Measurements from ENCODE around the gene TSC22D4. TPM values are rescaled to one million over a fixed set of nuclear protein-coding genes. Genes with fewer than 3 reads are reported as not detected.
"Not testable (repeated sequence)": the region's sequence is repeated elsewhere in the genome, so short reads cannot be mapped to it uniquely, and the experiment has no call there.

The TSC22D4 gene
- total RNA-seq, 2 experiments from 2014 or later = 34.6 to 36.5 TPM

DNA sequence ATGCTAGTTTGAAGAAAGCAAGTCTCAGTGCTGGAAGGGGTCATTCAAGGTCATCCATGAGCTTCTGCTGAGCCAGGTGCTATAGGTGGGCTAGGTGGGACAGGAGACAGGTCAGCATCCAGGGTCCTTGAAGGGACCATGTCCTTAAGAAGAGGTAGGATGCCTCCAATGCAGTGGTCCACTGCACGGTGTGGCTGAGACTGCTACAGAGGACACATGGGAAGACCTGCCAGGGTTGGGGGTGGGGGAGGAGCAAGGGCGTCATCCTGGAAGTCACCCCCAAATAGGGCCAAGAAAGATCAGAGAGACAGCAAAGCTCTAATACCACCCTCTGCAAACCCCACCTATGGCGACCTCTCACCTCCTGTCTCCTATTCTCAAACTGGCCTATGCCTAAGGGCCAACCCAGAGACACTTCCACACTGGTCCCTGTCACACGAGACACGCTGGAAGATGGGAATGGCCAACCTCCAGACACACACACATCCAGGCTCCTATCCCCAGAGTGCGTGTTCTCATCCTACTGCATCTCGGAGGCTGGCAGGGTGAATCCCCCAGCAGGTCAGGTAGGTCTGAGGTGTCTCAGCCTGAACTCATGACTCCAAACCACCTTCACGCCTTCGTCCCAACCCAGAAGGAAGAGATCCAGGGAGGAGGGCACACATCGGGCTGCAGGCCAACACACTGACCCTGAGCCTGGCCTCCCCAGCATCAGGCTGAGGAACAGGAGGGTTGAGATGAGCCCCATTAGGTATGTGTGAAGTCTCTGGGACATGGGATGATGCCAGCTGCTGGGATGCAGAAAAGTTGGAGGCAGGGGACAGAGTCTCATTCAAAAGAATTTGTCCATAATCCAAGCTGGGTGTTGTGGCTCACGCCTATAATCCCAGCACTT lies 37.1 kb downstream of the TSC22D4 start:
- DNase-seq (peak in 1 of 14 experiments; percentile 27), ATAC-seq (ENCODE audit: poor library complexity) (no peak)
- H3K27me3 ChIP-seq (ENCODE audit: control insufficient read depth in 1 of 2, insufficient read depth in 2 of 2, low read length in 2 of 2) = no peaks in the 10 kb centered on the region
- no peaks in the 10 kb centered on the region for H3K9me3 Mint-ChIP-seq
- intact Hi-C loops (cut with DNase I, micrococcal nuclease) = no loop called here
- peaks cover 21% of the 10 kb centered on the region for H3K4me1 ChIP-seq (ENCODE audit: insufficient read depth, low read length)
- CTCF ChIA-PET = no interaction called here
- no peaks in the 10 kb centered on the region for H3K36me3 ChIP-seq (ENCODE audit: insufficient read depth, low read length)
- no peaks in the 10 kb centered on the region for H3K36me3 Mint-ChIP-seq (ENCODE audit: low read depth)
- no peak overlapping the region for H3K4me3 ChIP-seq (ENCODE audit: low read length)
- no peaks in the 10 kb centered on the region for H3K9me3 ChIP-seq (ENCODE audit: control insufficient read depth in 1 of 2, insufficient read depth in 1 of 2, low read length in 2 of 2)
- no peak overlapping the region for H3K27ac ChIP-seq (ENCODE audit: low read depth in 1 of 2, low read length in 2 of 2)
- no peak overlapping the region for H3K4me3 Mint-ChIP-seq
- POLR2A ChIA-PET = interaction anchor here (1.2 to 6.0 kb wide), 2 partner anchors 12 to 143 kb away, joined by 3 to 84 read pairs; partner anchors contain the start of genes MEPCE and ZCWPW1
- no peaks in the 10 kb centered on the region for H3K27me3 Mint-ChIP-seq
- H3K27ac Mint-ChIP-seq = no peak overlapping the region
- peaks cover 6% of the 10 kb centered on the region for H3K4me1 Mint-ChIP-seq (ENCODE audit: low read depth)
- TF ChIP-seq, protein P1, sequence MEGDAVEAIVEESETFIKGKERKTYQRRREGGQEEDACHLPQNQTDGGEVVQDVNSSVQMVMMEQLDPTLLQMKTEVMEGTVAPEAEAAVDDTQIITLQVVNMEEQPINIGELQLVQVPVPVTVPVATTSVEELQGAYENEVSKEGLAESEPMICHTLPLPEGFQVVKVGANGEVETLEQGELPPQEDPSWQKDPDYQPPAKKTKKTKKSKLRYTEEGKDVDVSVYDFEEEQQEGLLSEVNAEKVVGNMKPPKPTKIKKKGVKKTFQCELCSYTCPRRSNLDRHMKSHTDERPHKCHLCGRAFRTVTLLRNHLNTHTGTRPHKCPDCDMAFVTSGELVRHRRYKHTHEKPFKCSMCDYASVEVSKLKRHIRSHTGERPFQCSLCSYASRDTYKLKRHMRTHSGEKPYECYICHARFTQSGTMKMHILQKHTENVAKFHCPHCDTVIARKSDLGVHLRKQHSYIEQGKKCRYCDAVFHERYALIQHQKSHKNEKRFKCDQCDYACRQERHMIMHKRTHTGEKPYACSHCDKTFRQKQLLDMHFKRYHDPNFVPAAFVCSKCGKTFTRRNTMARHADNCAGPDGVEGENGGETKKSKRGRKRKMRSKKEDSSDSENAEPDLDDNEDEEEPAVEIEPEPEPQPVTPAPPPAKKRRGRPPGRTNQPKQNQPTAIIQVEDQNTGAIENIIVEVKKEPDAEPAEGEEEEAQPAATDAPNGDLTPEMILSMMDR (IDR thresholded peaks at IDR 0.05) = no peak

DNA sequence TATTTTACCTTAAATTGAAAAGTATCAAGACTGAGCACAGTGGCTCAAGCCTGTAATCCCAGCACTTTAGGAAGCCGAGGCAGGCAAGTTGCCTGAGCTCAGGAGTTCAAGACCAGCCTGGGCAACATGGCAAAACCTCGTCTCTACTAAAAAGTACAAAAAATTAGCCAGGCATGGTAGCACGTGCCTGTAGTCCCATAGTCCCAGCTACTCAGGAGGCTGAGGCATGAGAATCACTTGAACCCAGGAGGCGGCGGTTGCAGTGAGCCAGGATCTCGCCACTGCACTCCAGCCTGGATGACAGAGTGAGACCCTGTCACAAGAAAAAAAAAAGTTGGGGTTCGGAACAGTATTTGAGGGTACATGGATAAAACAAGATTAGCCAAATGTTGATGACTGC lies 39.8 kb downstream of the TSC22D4 start:
- DNase-seq; CTCF ChIA-PET; H3K27me3 ChIP-seq (ENCODE audit: control insufficient read depth in 1 of 2, insufficient read depth in 2 of 2, low read length in 2 of 2); H3K9me3 Mint-ChIP-seq; ATAC-seq (ENCODE audit: poor library complexity); H3K4me3 ChIP-seq (ENCODE audit: low read length); H3K27ac ChIP-seq (ENCODE audit: low read depth in 1 of 2, low read length in 2 of 2); H3K27ac Mint-ChIP-seq; H3K4me3 Mint-ChIP-seq; H3K9me3 ChIP-seq (ENCODE audit: control insufficient read depth in 1 of 2, insufficient read depth in 1 of 2, low read length in 2 of 2); H3K36me3 ChIP-seq (ENCODE audit: insufficient read depth, low read length); H3K27me3 Mint-ChIP-seq: not testable (repeated sequence)
- Mint-ChIP-seq H3K4me1 (ENCODE audit: low read depth) (peaks cover 19% of the 10 kb centered on the region), H3K36me3 (ENCODE audit: low read depth) (peaks cover 19% of the 10 kb centered on the region)
- POLR2A ChIA-PET = interaction anchor here (1.5 to 6.0 kb wide), 2 partner anchors 10 to 147 kb away, joined by 4 to 84 read pairs; partner anchors contain the start of genes FBXO24, LRCH4, MEPCE and ZCWPW1
- intact Hi-C loops (cut with DNase I, micrococcal nuclease) = loop anchor here in 1 of 2 experiments (5.0 to 10.0 kb wide), 2 partner anchors 233 to 816 kb away; partner anchors contain the start of gene GNB2
- peaks cover 24% of the 10 kb centered on the region for H3K4me1 ChIP-seq (ENCODE audit: insufficient read depth, low read length)

DNA sequence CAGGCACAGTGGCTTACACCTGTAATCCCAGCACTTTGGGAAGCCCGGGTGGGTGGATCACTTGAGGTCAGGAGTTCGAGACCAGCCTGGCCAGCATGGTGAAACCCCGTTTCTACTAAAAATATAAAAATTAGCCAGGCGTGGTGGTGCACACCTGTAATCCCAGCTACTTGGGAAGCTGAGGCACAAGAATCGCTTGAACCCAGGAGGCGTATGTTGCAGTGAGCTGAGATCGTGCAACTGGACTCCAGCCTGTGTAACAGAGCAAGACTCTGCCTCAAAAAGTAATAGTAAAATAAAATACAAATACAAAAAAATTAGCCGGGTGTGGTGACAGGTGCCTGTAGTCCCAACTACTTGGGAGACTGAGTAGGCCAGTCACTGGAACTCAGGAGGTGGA lies 40.3 kb downstream of the TSC22D4 start:
- intact Hi-C loops (cut with DNase I, micrococcal nuclease) = loop anchor here in 1 of 2 experiments (5.0 to 10.0 kb wide), 2 partner anchors 234 to 816 kb away; partner anchors contain the start of gene GNB2
- H3K4me3 ChIP-seq (ENCODE audit: low read length); H3K27me3 Mint-ChIP-seq; H3K9me3 ChIP-seq (ENCODE audit: control insufficient read depth in 1 of 2, insufficient read depth in 1 of 2, low read length in 2 of 2); H3K27ac ChIP-seq (ENCODE audit: low read depth in 1 of 2, low read length in 2 of 2); H3K27ac Mint-ChIP-seq; H3K27me3 ChIP-seq (ENCODE audit: control insufficient read depth in 1 of 2, insufficient read depth in 2 of 2, low read length in 2 of 2); CTCF ChIA-PET; H3K36me3 ChIP-seq (ENCODE audit: insufficient read depth, low read length); ATAC-seq (ENCODE audit: poor library complexity); H3K4me3 Mint-ChIP-seq; DNase-seq; H3K9me3 Mint-ChIP-seq: not testable (repeated sequence)
- H3K36me3 Mint-ChIP-seq (ENCODE audit: low read depth) = peaks cover 25% of the 10 kb centered on the region
- H3K4me1 ChIP-seq (ENCODE audit: insufficient read depth, low read length) = peaks cover 27% of the 10 kb centered on the region
- POLR2A ChIA-PET = interaction anchor here (1.5 to 6.0 kb wide), 2 partner anchors 9 to 148 kb away, joined by 4 to 84 read pairs; partner anchors contain the start of genes FBXO24, LRCH4, MEPCE and ZCWPW1
- peaks cover 24% of the 10 kb centered on the region for H3K4me1 Mint-ChIP-seq (ENCODE audit: low read depth)

DNA sequence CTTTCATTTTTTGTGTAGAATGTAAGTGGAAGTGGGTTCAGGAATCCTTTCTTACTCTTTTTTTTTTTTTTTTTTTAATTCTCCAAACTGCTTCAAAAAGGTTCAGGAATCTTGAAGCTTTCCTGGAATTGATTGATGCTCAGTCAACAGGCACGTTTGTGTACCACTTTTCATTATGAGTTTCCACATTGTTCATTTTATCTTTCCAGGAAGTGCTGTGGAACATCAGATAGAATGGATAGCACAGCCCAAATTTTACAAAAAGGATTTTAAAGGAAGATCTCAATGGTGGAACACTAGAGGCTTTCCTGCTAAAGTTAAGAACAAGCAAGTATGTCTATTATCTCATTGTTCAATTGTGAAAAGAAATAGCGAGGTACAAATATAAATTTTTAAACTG lies 40.8 kb downstream of the TSC22D4 start:
- Histone ChIP-seq H3K27ac (ENCODE audit: low read depth in 1 of 2, low read length in 2 of 2) (no peak overlapping the region), H3K9me3 (ENCODE audit: control insufficient read depth in 1 of 2, insufficient read depth in 1 of 2, low read length in 2 of 2) (no peaks in the 10 kb centered on the region), H3K4me3 (ENCODE audit: low read length) (no peak overlapping the region), H3K36me3 (ENCODE audit: insufficient read depth, low read length) (peaks cover 14% of the 10 kb centered on the region), H3K27me3 (ENCODE audit: control insufficient read depth in 1 of 2, insufficient read depth in 2 of 2, low read length in 2 of 2) (no peaks in the 10 kb centered on the region), H3K4me1 (ENCODE audit: insufficient read depth, low read length) (peaks cover 33% of the 10 kb centered on the region)
- ATAC-seq (ENCODE audit: poor library complexity) = no peak
- intact Hi-C loops (cut with DNase I, micrococcal nuclease) = loop anchor here in 1 of 2 experiments (5.0 to 10.0 kb wide), 2 partner anchors 234 to 817 kb away; partner anchors contain the start of gene GNB2
- H3K27me3 Mint-ChIP-seq = no peaks in the 10 kb centered on the region
- TF ChIP-seq, protein P1 (IDR thresholded peaks at IDR 0.05) = no peak
- ChIA-PET CTCF (no interaction called here), POLR2A (interaction anchor here (6.0 kb wide), 1 partner anchor 9 kb away, joined by 84 read pairs; the partner anchor contains the start of genes MEPCE and ZCWPW1)
- H3K4me1 Mint-ChIP-seq (ENCODE audit: low read depth) = peaks cover 29% of the 10 kb centered on the region
- H3K4me3 Mint-ChIP-seq = peak overlapping the region; percentile 66
- H3K36me3 Mint-ChIP-seq (ENCODE audit: low read depth) = peaks cover 30% of the 10 kb centered on the region
- DNase-seq = no peak
- H3K27ac Mint-ChIP-seq = peak overlapping the region; percentile 24
- no peaks in the 10 kb centered on the region for H3K9me3 Mint-ChIP-seq

Measured in CD4-positive, alpha-beta T cell (primary cell).